Activated naive CD4-positive, alpha-beta T cell treated with Interleukin-2 at 50 U/mL for 16 hours (primary cell): ENCODE data around the gene S100A12.

Experiments
- DNase-seq: peaks from one replicate; pipeline ENCODE4 v3.0.0-alpha.2; 2020

S100A12 gene

GRCh38 chr1:153396461-153396860, 21.0 kb upstream of the S100A12 start:
- no peak for DNase-seq

DNA sequence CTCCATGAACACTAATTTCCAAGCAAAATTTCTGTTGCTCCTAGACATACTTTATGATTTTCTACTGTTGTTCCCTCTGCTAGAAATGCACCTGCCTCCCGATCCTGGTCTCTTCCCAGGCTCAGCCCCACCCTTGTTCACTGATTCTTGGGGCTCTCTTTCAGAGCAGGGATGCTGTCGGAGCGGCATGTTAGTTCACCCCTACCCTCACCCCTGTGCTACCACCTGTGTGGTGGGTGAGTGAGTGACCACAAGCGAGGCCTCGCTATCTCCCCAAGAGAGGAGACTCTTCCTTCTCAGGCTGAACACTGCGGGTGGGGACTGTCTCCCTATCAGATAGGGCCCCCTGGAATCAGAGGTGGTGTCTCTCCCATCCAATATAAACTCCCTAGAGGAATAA, 20.4 kb upstream of the S100A12 start:
- DNase-seq, result no peak

- no peak for DNase-seq
Observed at GRCh38 chr1:153395136-153395685, 19.8 kb upstream of the S100A12 start.

- DNase-seq, result no peak
Observed at GRCh38 chr1:153394391-153394790, 19.0 kb upstream of the S100A12 start.

DNA sequence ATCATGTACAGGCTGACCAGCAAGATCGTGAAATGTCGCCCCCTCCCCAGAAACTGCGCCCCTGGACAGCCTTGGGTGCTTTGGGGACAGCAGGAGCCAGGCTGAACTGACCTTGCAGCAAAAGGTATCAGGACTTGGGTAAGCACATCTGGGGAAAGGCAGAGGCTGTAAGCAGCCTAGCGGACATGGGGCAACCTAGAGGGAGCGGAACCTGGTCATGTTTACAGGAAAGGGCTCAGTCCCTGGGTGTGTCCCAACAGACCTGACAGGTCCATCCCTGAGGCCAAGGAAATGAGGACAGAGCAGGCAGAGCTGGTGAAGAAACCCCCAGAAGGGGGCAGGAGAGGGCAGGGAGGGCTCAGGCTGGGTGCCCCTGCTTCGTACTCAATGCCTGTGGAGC, 18.5 kb upstream of the S100A12 start:
- no peak for DNase-seq

- no peak for DNase-seq
Observed at GRCh38 chr1:153392822-153393221, 17.4 kb upstream of the S100A12 start.

DNA sequence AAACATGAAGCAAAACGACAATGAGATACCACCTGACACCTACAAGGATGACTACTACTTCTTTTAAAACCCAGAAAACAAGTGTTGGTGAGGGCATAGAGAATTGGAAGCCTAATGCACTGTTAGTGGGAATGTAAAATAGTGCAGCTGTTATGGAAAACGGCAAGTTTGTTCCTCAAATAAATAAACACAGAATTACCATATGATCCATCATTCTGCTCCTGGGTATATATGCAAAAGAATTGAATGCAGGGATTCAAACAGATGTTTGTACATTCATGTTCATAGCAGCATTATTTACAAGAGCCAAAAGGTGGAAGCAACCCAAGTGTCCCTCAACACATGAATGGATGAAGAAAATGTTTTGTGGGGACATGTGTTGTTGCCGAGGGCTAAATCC, 16.8 kb upstream of the S100A12 start:
- DNase-seq, result no peak

- DNase-seq, result no peak
Observed at GRCh38 chr1:153390938-153391710, 15.7 kb upstream of the S100A12 start, which contains the start of gene S100A8. Gene S100A8 (minus strand): TSS chr1:153391073. CDS start chr1:153390535, 538 bp downstream.

DNA sequence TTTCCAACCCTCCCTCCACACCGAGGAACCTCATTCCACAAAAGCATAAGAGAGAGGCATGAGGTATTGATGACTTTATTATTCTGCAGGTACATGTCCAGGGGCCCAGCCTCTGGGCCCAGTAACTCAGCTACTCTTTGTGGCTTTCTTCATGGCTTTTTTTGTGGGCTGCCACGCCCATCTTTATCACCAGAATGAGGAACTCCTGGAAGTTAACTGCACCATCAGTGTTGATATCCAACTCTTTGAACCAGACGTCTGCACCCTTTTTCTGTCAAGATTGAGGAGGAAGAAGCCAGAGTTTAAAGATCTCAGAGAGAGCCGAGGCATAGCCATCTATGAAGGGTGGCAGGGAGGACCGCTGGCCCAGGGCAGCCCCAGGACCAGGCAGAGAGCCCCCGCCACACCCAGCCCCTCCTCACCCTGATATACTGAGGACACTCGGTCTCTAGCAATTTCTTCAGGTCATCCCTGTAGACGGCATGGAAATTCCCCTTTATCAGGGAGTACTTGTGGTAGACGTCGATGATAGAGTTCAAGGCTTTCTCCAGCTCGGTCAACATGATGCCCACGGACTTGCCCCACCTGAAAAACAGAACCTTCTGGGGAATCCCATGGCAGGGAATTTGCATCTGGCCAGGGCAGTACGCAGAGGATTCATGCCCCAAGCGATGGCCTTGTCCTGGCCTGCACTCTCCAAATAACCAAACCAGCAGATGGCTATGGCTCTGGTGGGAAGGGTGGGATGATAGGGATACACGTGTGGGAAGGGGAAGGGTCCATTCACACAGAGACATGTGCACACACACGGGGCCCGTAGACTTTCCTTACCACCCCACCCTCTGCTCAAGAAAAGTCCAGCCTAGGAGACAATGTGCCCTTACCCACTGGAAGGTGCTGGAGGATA, 14.8 kb upstream of the S100A12 start:
- DNase-seq, result no peak

DNA sequence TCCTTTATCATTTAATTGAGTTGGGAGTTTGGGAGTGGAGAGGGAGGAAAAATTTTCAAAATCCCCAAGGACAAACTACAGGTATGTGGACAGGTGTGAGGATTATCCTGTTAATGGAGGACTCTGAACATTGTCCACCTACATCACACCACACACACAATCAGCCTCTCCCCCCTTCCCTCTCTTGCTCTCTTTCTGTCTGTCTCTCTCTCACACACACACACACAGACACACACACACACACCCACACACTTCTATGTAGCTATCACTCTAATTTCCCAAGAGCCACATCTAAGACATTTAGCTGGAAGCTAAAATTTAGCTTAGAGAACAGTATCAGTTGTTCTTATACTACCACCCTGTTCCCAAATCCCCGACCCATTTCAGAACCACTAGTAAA, 14.0 kb upstream of the S100A12 start:
- no peak for DNase-seq

GRCh38 chr1:153387785-153388184, 12.4 kb upstream of the S100A12 start:
- no peak for DNase-seq

GRCh38 chr1:153387001-153387400, 11.6 kb upstream of the S100A12 start:
- no peak for DNase-seq

DNA sequence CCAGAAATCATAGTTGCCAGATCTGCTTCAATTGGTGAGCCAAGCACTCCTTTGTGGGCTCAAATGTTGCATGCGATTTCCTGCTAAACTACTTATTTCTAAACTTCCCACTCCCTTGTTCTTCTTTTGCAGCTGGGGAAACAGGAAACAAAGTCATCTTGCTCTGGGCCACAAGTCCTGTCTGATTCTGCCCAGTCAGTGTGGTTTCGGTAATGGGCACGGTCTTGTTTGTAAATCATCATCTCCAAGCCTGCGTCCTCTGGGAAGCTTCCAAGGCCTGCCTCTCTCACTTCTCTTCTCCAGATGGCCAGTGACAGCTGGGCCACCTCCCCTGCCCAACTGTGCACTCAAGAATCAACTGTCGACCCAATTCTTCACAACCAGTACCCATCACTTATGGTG, 11.1 kb upstream of the S100A12 start:
- no peak for DNase-seq

- no peak for DNase-seq
Observed at GRCh38 chr1:153384958-153385580, 9.6 kb upstream of the S100A12 start.

GRCh38 chr1:153380711-153381110, 5.3 kb upstream of the S100A12 start:
- no peak for DNase-seq

GRCh38 chr1:153379591-153379990, 4.2 kb upstream of the S100A12 start:
- DNase-seq, result no peak

DNA sequence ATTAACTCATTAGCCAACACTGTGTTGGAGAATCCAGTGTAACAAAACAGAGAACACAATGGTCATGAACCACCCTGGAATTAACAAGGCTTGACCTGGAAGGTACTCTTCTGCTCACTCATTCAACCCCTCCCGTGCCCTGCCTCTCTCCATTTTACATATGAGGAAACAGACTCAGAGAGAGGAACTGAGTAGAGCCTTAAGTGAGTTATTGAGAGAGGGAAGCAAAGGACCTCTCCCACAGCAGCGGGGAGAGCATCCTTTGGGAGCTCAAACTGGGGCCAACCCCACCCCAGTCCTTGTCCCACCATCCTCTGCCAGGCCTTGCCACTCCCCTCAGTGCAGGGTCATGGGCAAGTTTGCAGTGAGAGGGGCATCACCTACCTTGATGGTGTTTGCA, 1.4 kb downstream of the S100A12 start:
- DNase-seq, result no peak

DNA sequence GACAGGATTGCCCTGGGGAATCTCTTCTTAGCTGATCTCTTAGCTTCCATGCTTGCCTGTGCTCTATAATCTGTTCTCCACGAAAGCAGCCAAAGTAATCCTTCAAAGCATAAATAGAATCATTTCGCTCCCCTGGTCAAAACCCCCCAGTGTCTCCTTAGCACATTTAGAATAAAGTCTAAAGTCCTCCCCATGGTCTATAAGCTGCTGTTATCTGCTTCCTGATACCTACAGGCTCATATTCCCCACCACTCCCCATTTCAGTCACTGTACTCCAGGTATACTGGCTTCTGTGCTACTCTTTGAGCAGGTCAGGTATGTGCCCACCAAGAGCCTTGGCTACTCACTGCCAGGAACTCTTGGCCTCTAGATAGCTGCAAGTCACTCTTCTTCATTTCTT, 2.9 kb downstream of the S100A12 start:
- DNase-seq, result no peak

DNA sequence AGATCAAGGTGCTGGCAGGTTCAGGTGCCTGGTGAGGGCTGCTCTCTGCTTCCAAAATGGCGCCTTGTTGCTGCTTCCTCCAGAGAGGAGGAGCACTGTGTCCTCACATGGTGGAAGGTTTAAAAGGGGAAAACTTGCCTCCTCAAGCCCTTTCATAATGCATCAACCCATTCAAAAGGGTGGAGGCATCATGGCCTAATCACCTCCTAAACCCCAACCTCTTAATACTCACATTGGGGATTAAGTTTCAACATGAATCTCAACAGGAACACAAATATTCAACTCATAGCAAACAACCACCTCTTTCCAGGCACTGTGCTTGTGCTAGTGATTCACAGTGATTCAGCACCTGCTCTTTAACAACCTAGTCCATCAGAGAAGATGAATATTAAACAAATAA, 4.2 kb downstream of the S100A12 start:
- no peak for DNase-seq

DNA sequence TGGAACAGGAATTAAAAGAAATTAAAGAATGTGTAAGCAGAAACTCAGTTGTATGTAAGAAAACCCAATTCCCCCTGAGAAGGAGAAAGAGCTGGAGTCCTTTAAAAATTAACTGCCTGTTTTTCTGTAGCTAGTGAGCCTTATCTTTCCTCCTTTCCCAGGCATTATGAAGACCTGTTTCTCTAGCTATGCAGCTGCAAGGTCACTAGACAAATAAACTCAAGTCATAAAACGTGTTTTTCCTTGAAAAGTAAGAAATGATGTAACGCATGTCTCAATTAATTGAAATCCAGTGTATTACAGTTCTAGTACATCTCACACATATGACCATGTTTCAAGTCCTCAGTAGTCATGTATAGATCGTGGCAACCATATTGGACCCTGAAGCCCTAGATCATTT, 5.3 kb downstream of the S100A12 start:
- no peak for DNase-seq

DNA sequence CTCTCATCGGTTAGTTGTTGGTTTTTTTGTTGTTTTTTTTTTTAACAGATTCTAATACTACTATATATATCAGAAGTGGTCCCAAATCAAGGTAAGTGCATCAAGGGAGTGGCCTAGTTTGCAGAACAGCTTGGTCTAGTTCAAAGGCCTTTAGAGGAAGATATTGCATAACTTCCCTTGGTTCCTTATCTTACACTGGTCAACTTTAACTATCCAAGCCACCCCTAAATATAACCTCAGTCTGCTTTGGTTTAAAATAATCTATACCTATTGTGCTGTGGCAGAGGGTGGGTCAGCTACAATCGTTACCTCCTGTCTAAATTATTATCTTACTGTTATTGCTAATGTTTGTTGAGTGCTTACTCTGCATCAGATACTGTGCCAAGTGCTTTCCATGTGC, 6.9 kb downstream of the S100A12 start:
- no peak for DNase-seq

DNA sequence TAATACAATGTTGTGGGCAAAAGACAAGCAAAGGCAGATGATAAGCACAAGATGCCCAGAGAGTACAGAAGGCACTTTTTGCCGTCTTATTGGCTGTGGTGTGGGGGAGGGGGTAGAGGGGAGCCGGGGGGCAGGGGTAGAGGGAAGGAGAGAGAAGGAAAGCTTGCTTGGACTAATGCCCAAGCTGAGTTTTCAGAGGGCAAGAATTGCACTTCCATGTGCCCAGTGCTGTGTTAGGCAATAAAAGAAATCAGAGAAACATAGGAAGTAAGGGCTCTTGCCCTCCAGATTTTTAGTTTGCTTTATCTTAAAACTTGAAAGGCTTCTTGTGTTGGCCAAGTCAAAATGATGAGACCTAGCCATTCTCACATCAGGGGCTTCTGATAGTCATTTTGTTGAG, 8.3 kb downstream of the S100A12 start:
- DNase-seq, result no peak

- no peak for DNase-seq
Observed at GRCh38 chr1:153366261-153366660, 9.2 kb downstream of the S100A12 start.
